Neural progenitor cell (in vitro differentiated cells): ENCODE measurements around the gene EIF2S3. TPM values are rescaled to one million over a fixed set of nuclear protein-coding genes. Genes with fewer than 3 reads are reported as not detected.

Experiments
- DNase-seq: peaks from one replicate; pipeline ENCODE4 v3.0.0-alpha.2; 2016; ENCODE audit warnings: low spot score
- H2AFZ ChIP-seq: fragments of 200-600 bp; sonication (generic); replicated peaks from 2 replicates; pipeline ENCODE4 v1.6.1; 2016; ENCODE audit warnings: antibody characterized with exemption
- H3F3A ChIP-seq: fragments of 200-600 bp; sonication (generic); 2 replicates; pipeline ENCODE4 v1.6.1; 2016; ENCODE audit warnings: antibody characterized with exemption, low read depth
- H3K27ac ChIP-seq: fragments of 200-600 bp; sonication (generic); 2 replicates; pipeline ENCODE4 v1.5.1; 2016; ENCODE audit warnings: mild to moderate bottlenecking
- H3K27me3 ChIP-seq: fragments of 200-600 bp; sonication (generic); 2 replicates; pipeline ENCODE4 v1.6.1; 2016; ENCODE audit warnings: mild to moderate bottlenecking, moderate library complexity
- H3K36me3 ChIP-seq: fragments of 200-600 bp; sonication (generic); 2 replicates; pipeline ENCODE4 v1.5.1; 2016
- H3K4me1 ChIP-seq: fragments of 200-600 bp; sonication (generic); 2 replicates; pipeline ENCODE4 v1.6.1; 2016; ENCODE audit warnings: mixed run types
- H3K4me2 ChIP-seq: fragments of 200-600 bp; sonication (generic); 2 replicates; pipeline ENCODE4 v1.6.1; 2016
- H3K4me3 ChIP-seq: fragments of 200-600 bp; sonication (generic); 2 replicates; pipeline ENCODE4 v1.5.1; 2016
- H3K79me2 ChIP-seq: fragments of 200-600 bp; sonication (generic); 2 replicates; pipeline ENCODE4 v1.6.1; 2016; ENCODE audit warnings: low read depth
- H3K9ac ChIP-seq: fragments of 200-600 bp; sonication (generic); 2 replicates; pipeline ENCODE4 v1.6.1; 2016
- H3K9me3 ChIP-seq: fragments of 200-600 bp; sonication (generic); 2 replicates; pipeline ENCODE4 v1.5.1; 2016; ENCODE audit warnings: low read depth
- H4K20me1 ChIP-seq: fragments of 200-600 bp; sonication (generic); 2 replicates; pipeline ENCODE4 v1.6.1; 2016; ENCODE audit warnings: low read depth
- H3K27ac Mint-ChIP-seq: 3 replicates; pipeline ENCODE4 v1.8.0; 2021; ENCODE audit warnings: mixed read lengths
- H3K27me3 Mint-ChIP-seq: 2 replicates; pipeline ENCODE4 v1.8.0; 2022; ENCODE audit warnings: low read depth, mild to moderate bottlenecking, inconsistent platforms, moderate library complexity, mixed read lengths; ENCODE audit not compliant: insufficient read depth
- H3K36me3 Mint-ChIP-seq: 3 replicates; pipeline ENCODE4 v1.8.0; 2021; ENCODE audit warnings: mixed read lengths
- H3K4me1 Mint-ChIP-seq: 3 replicates; pipeline ENCODE4 v1.8.0; 2021; ENCODE audit warnings: mixed read lengths
- H3K4me3 Mint-ChIP-seq: 3 replicates; pipeline ENCODE4 v1.8.0; 2021; ENCODE audit warnings: mild to moderate bottlenecking, moderate library complexity, mixed read lengths
- H3K9me3 Mint-ChIP-seq: 3 replicates; pipeline ENCODE4 v1.8.0; 2020; ENCODE audit warnings: mixed read lengths
- CTCF ChIP-seq: fragments of 200-600 bp; sonication (generic); IDR thresholded peaks from 2 replicates; pipeline ENCODE4 v1.5.1; 2017; ENCODE audit warnings: antibody characterized with exemption, mild to moderate bottlenecking
- EZH2 ChIP-seq: fragments of 200-600 bp; sonication (generic); IDR thresholded peaks from 2 replicates; pipeline ENCODE4 v1.6.1; 2017; ENCODE audit warnings: antibody characterized with exemption, mild to moderate bottlenecking, moderate library complexity
- EZH2phosphoT487 ChIP-seq: fragments of 200-600 bp; sonication (generic); IDR thresholded peaks from 2 replicates; pipeline ENCODE4 v1.6.1; 2017; ENCODE audit warnings: antibody characterized with exemption
- total RNA-seq: library from RNA; depleted of rRNA; stranded (reverse); fragments of >200 nt; gene quantifications from 2 replicates; pipeline ENCODE4 v1.2.3, GENCODE V29; 2015; ENCODE audit warnings: low replicate concordance

The EIF2S3 gene
- total RNA-seq, 1 donor from 2014 or later, result 568 TPM

- Mint-ChIP-seq H3K36me3 (peaks cover 18% of the 10 kb centered on the region), H3K4me3 (no peak overlapping the region), H3K27ac (no peak overlapping the region), H3K9me3 (no peaks in the 10 kb centered on the region), H3K27me3 (peaks cover 2% of the 10 kb centered on the region), H3K4me1 (no peaks in the 10 kb centered on the region)
- Histone ChIP-seq H3K27me3 (no peaks in the 10 kb centered on the region), H3K79me2 (no peaks in the 10 kb centered on the region), H3K27ac (no peak overlapping the region), H3K9me3 (no peaks in the 10 kb centered on the region), H3K9ac (no peak overlapping the region), H3K4me2 (no peak overlapping the region), H3F3A (peaks cover 57% of the 10 kb centered on the region), H3K4me3 (no peak overlapping the region), H2AFZ (no peak overlapping the region), H3K36me3 (peaks cover 22% of the 10 kb centered on the region), H3K4me1 (peaks cover 5% of the 10 kb centered on the region), H4K20me1 (no peaks in the 10 kb centered on the region)
- TF ChIP-seq CTCF (no peak), EZH2 (no peak), EZH2phosphoT487 (no peak)
- no peak for DNase-seq
Measured at GRCh38 chrX:24080704-24081103, 25.9 kb downstream of the EIF2S3 start.

GRCh38 chrX:24081661-24082154 is 27.0 kb downstream of the EIF2S3 start:
- H3K36me3 Mint-ChIP-seq, result peaks cover 10% of the 10 kb centered on the region
- no peak overlapping the region for H3K4me3 ChIP-seq
- no peaks in the 10 kb centered on the region for H3K9me3 Mint-ChIP-seq
- peak; percentile 58 for TF ChIP-seq CTCF
- no peak for TF ChIP-seq EZH2
- H3K9me3 ChIP-seq, result no peaks in the 10 kb centered on the region
- peaks cover 49% of the 10 kb centered on the region for H3F3A ChIP-seq
- H3K79me2 ChIP-seq, result no peaks in the 10 kb centered on the region
- H2AFZ ChIP-seq, result no peak overlapping the region
- no peak overlapping the region for H3K27ac Mint-ChIP-seq
- H3K27me3 ChIP-seq, result no peaks in the 10 kb centered on the region
- H3K27me3 Mint-ChIP-seq, result peaks cover 2% of the 10 kb centered on the region
- peaks cover 13% of the 10 kb centered on the region for H3K36me3 ChIP-seq
- H3K27ac ChIP-seq, result no peak overlapping the region
- no peak overlapping the region for H3K9ac ChIP-seq
- H3K4me1 ChIP-seq, result peaks cover 5% of the 10 kb centered on the region
- H3K4me2 ChIP-seq, result no peak overlapping the region
- DNase-seq, result peak; percentile 64
- no peaks in the 10 kb centered on the region for H3K4me1 Mint-ChIP-seq
- no peaks in the 10 kb centered on the region for H4K20me1 ChIP-seq
- H3K4me3 Mint-ChIP-seq, result no peak overlapping the region

- no peaks in the 10 kb centered on the region for H3K79me2 ChIP-seq
- TF ChIP-seq EZH2phosphoT487, result no peak
- TF ChIP-seq EZH2, result no peak
- TF ChIP-seq CTCF, result no peak
- Mint-ChIP-seq H3K27me3 (peaks cover 2% of the 10 kb centered on the region), H3K9me3 (no peaks in the 10 kb centered on the region), H3K27ac (no peak overlapping the region), H3K4me3 (no peak overlapping the region), H3K4me1 (no peaks in the 10 kb centered on the region), H3K36me3 (peaks cover 8% of the 10 kb centered on the region)
- DNase-seq, result no peak
- no peaks in the 10 kb centered on the region for H4K20me1 ChIP-seq
- no peak overlapping the region for H2AFZ ChIP-seq
- H3K27ac ChIP-seq, result no peak overlapping the region
- no peak overlapping the region for H3K4me3 ChIP-seq
- H3K27me3 ChIP-seq, result no peaks in the 10 kb centered on the region
- H3F3A ChIP-seq, result peaks cover 43% of the 10 kb centered on the region
- no peaks in the 10 kb centered on the region for H3K9me3 ChIP-seq
- H3K4me1 ChIP-seq, result peaks cover 5% of the 10 kb centered on the region
- H3K9ac ChIP-seq, result no peak overlapping the region
- H3K4me2 ChIP-seq, result no peak overlapping the region
- H3K36me3 ChIP-seq, result peaks cover 5% of the 10 kb centered on the region
Measured at GRCh38 chrX:24082447-24082846, 27.7 kb downstream of the EIF2S3 start.
